Neural progenitor cell (in vitro differentiated cells): ENCODE measurements around the gene ARHGAP8. TPM values are rescaled to one million over a fixed set of nuclear protein-coding genes. Genes with fewer than 3 reads are reported as not detected.

ENCODE experiments used
- DNase-seq: peaks from one replicate; pipeline ENCODE4 v3.0.0-alpha.2; 2016; ENCODE audit warnings: low spot score
- H2AFZ ChIP-seq: fragments of 200-600 bp; sonication (generic); replicated peaks from 2 replicates; pipeline ENCODE4 v1.6.1; 2016; ENCODE audit warnings: antibody characterized with exemption
- H3F3A ChIP-seq: fragments of 200-600 bp; sonication (generic); 2 replicates; pipeline ENCODE4 v1.6.1; 2016; ENCODE audit warnings: antibody characterized with exemption, low read depth
- H3K27ac ChIP-seq: fragments of 200-600 bp; sonication (generic); 2 replicates; pipeline ENCODE4 v1.5.1; 2016; ENCODE audit warnings: mild to moderate bottlenecking
- H3K27me3 ChIP-seq: fragments of 200-600 bp; sonication (generic); 2 replicates; pipeline ENCODE4 v1.6.1; 2016; ENCODE audit warnings: mild to moderate bottlenecking, moderate library complexity
- H3K36me3 ChIP-seq: fragments of 200-600 bp; sonication (generic); 2 replicates; pipeline ENCODE4 v1.5.1; 2016
- H3K4me1 ChIP-seq: fragments of 200-600 bp; sonication (generic); 2 replicates; pipeline ENCODE4 v1.6.1; 2016; ENCODE audit warnings: mixed run types
- H3K4me2 ChIP-seq: fragments of 200-600 bp; sonication (generic); 2 replicates; pipeline ENCODE4 v1.6.1; 2016
- H3K4me3 ChIP-seq: fragments of 200-600 bp; sonication (generic); 2 replicates; pipeline ENCODE4 v1.5.1; 2016
- H3K79me2 ChIP-seq: fragments of 200-600 bp; sonication (generic); 2 replicates; pipeline ENCODE4 v1.6.1; 2016; ENCODE audit warnings: low read depth
- H3K9ac ChIP-seq: fragments of 200-600 bp; sonication (generic); 2 replicates; pipeline ENCODE4 v1.6.1; 2016
- H3K9me3 ChIP-seq: fragments of 200-600 bp; sonication (generic); 2 replicates; pipeline ENCODE4 v1.5.1; 2016; ENCODE audit warnings: low read depth
- H4K20me1 ChIP-seq: fragments of 200-600 bp; sonication (generic); 2 replicates; pipeline ENCODE4 v1.6.1; 2016; ENCODE audit warnings: low read depth
- H3K27ac Mint-ChIP-seq: 3 replicates; pipeline ENCODE4 v1.8.0; 2021; ENCODE audit warnings: mixed read lengths
- H3K27me3 Mint-ChIP-seq: 2 replicates; pipeline ENCODE4 v1.8.0; 2022; ENCODE audit warnings: low read depth, mild to moderate bottlenecking, inconsistent platforms, moderate library complexity, mixed read lengths; ENCODE audit not compliant: insufficient read depth
- H3K36me3 Mint-ChIP-seq: 3 replicates; pipeline ENCODE4 v1.8.0; 2021; ENCODE audit warnings: mixed read lengths
- H3K4me1 Mint-ChIP-seq: 3 replicates; pipeline ENCODE4 v1.8.0; 2021; ENCODE audit warnings: mixed read lengths
- H3K4me3 Mint-ChIP-seq: 3 replicates; pipeline ENCODE4 v1.8.0; 2021; ENCODE audit warnings: mild to moderate bottlenecking, moderate library complexity, mixed read lengths
- H3K9me3 Mint-ChIP-seq: 3 replicates; pipeline ENCODE4 v1.8.0; 2020; ENCODE audit warnings: mixed read lengths
- CTCF ChIP-seq: fragments of 200-600 bp; sonication (generic); IDR thresholded peaks from 2 replicates; pipeline ENCODE4 v1.5.1; 2017; ENCODE audit warnings: antibody characterized with exemption, mild to moderate bottlenecking
- EZH2 ChIP-seq: fragments of 200-600 bp; sonication (generic); IDR thresholded peaks from 2 replicates; pipeline ENCODE4 v1.6.1; 2017; ENCODE audit warnings: antibody characterized with exemption, mild to moderate bottlenecking, moderate library complexity
- EZH2phosphoT487 ChIP-seq: fragments of 200-600 bp; sonication (generic); IDR thresholded peaks from 2 replicates; pipeline ENCODE4 v1.6.1; 2017; ENCODE audit warnings: antibody characterized with exemption
- total RNA-seq: library from RNA; depleted of rRNA; stranded (reverse); fragments of >200 nt; gene quantifications from 2 replicates; pipeline ENCODE4 v1.2.3, GENCODE V29; 2015; ENCODE audit warnings: low replicate concordance

The ARHGAP8 gene
- total RNA-seq, 1 donor from 2014 or later: 3.0 TPM

- H3K9me3 Mint-ChIP-seq: peaks cover 12% of the 10 kb centered on the region
- no peaks in the 10 kb centered on the region for H3F3A ChIP-seq
- H3K27ac ChIP-seq: no peak overlapping the region
- H3K9ac ChIP-seq: no peak overlapping the region
- no peaks in the 10 kb centered on the region for H3K79me2 ChIP-seq
- H3K27me3 ChIP-seq: no peaks in the 10 kb centered on the region
- H3K4me1 Mint-ChIP-seq: peaks cover 17% of the 10 kb centered on the region
- TF ChIP-seq EZH2: no peak
- TF ChIP-seq EZH2phosphoT487: no peak
- TF ChIP-seq CTCF: no peak
- H3K36me3 ChIP-seq: no peaks in the 10 kb centered on the region
- no peaks in the 10 kb centered on the region for H4K20me1 ChIP-seq
- no peaks in the 10 kb centered on the region for H3K36me3 Mint-ChIP-seq
- H3K4me1 ChIP-seq: no peaks in the 10 kb centered on the region
- no peak overlapping the region for H2AFZ ChIP-seq
- no peak overlapping the region for H3K4me2 ChIP-seq
- H3K4me3 ChIP-seq: no peak overlapping the region
- DNase-seq: no peak
- peaks cover 2% of the 10 kb centered on the region for H3K27me3 Mint-ChIP-seq
- H3K4me3 Mint-ChIP-seq: no peak overlapping the region
- peaks cover 4% of the 10 kb centered on the region for H3K9me3 ChIP-seq
- H3K27ac Mint-ChIP-seq: no peak overlapping the region
These were observed 86.1 kb downstream of the ARHGAP8 start for GRCh38 chr22:44838316-44839016.

GRCh38 chr22:44839061-44839460, 86.7 kb downstream of the ARHGAP8 start:
- no peak overlapping the region for H3K27ac Mint-ChIP-seq
- no peaks in the 10 kb centered on the region for H3K36me3 Mint-ChIP-seq
- H3K4me3 Mint-ChIP-seq: no peak overlapping the region
- Histone ChIP-seq H3K4me1 (no peaks in the 10 kb centered on the region), H2AFZ (no peak overlapping the region), H3K9me3 (no peaks in the 10 kb centered on the region), H3K27ac (no peak overlapping the region), H4K20me1 (no peaks in the 10 kb centered on the region), H3K9ac (no peak overlapping the region), H3K4me3 (no peak overlapping the region), H3K4me2 (no peak overlapping the region), H3K36me3 (no peaks in the 10 kb centered on the region), H3K79me2 (no peaks in the 10 kb centered on the region), H3F3A (no peaks in the 10 kb centered on the region), H3K27me3 (no peaks in the 10 kb centered on the region)
- H3K9me3 Mint-ChIP-seq: peaks cover 9% of the 10 kb centered on the region
- peaks cover 17% of the 10 kb centered on the region for H3K4me1 Mint-ChIP-seq
- DNase-seq: no peak
- H3K27me3 Mint-ChIP-seq: peaks cover 2% of the 10 kb centered on the region
- TF ChIP-seq EZH2phosphoT487 (no peak), CTCF (no peak), EZH2 (no peak)

- H4K20me1 ChIP-seq: no peaks in the 10 kb centered on the region
- no peaks in the 10 kb centered on the region for H3K27me3 ChIP-seq
- H3K36me3 ChIP-seq: no peaks in the 10 kb centered on the region
- H3K9me3 Mint-ChIP-seq: peaks cover 6% of the 10 kb centered on the region
- no peak for DNase-seq
- TF ChIP-seq CTCF (no peak), EZH2phosphoT487 (no peak), EZH2 (no peak)
- no peak overlapping the region for H3K4me2 ChIP-seq
- H3F3A ChIP-seq: no peaks in the 10 kb centered on the region
- H3K27me3 Mint-ChIP-seq: peaks cover 2% of the 10 kb centered on the region
- H3K4me1 Mint-ChIP-seq: peaks cover 17% of the 10 kb centered on the region
- no peaks in the 10 kb centered on the region for H3K4me1 ChIP-seq
- H3K27ac ChIP-seq: no peak overlapping the region
- no peak overlapping the region for H3K9ac ChIP-seq
- H3K27ac Mint-ChIP-seq: no peak overlapping the region
- H3K36me3 Mint-ChIP-seq: no peaks in the 10 kb centered on the region
- no peak overlapping the region for H3K4me3 Mint-ChIP-seq
- H3K79me2 ChIP-seq: no peaks in the 10 kb centered on the region
- H3K4me3 ChIP-seq: no peak overlapping the region
- H2AFZ ChIP-seq: no peak overlapping the region
- H3K9me3 ChIP-seq: no peaks in the 10 kb centered on the region
These were observed 87.3 kb downstream of the ARHGAP8 start for GRCh38 chr22:44839721-44840120.
